ENCODE results near the gene MESD. TPM values are rescaled to one million over a fixed set of nuclear protein-coding genes. Genes with fewer than 3 reads are reported as not detected.

The MESD gene
- total and polyA plus RNA-seq, 2 of the 4 experiments (the other 2 are of a cell fraction): 10.0 to 14.0 TPM

DNA sequence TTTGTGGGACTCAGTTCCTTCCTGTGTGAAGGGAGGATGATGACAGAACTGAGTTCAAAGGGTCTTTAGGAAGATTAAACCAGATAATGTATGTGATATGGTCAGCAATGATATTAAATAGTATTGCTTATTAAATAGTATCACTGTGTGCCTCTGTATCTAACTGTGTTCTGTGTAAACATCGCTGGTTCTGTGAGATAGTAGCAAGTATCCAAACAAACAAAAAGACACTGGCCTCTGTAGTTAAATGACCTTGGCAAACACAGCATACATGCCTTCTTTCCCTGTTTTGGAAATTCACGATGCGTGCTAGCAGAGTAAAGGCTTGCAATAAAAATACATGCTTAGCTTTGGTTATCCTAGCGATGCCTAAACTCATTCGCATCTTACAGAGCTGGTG is 76.1 kb downstream of the MESD start:
- H2BK5ac ChIP-seq (ENCODE audit: low read depth, low read length, poor library complexity, severe bottlenecking): no peak overlapping the region
- intact Hi-C loops (cut with micrococcal nuclease) (no loop called here), in situ Hi-C loops (cut with MboI; ENCODE audit: low sequenced_read_pairs) (no loop called here), dilution Hi-C loops (cut with HindIII; ENCODE audit: low sequenced_read_pairs, unreplicated experiment) (no loop called here)
- ATAC-seq (ENCODE audit: low read depth): no peak
- no peak overlapping the region for H3K9ac ChIP-seq (ENCODE audit: low read depth, low read length)
- POLR2A ChIA-PET (ENCODE audit: unreplicated experiment): no interaction called here
- no peak overlapping the region for H2BK15ac ChIP-seq (ENCODE audit: low read depth, low read length)
- H4K20me1 ChIP-seq (ENCODE audit: insufficient read depth, low read length): peaks cover 30% of the 10 kb centered on the region; the same call in 1 of the 2 replicates
- H3K23ac ChIP-seq (ENCODE audit: low read depth, low read length): no peak overlapping the region
- DNase-seq: no peak
- 94% methylated on average over 4 of the region's 5 CpGs; no CpG with 5 or more reads in 1 of the 2 experiments for WGBS, 2 experiments (ENCODE audit: extremely low coverage in 2 of 2, insufficient read length in 1 of 2)
- no peak for TF ChIP-seq RFX5 (IDR thresholded peaks at IDR 0.05; ENCODE audit: low read depth, low read length)
- no peak for TF ChIP-seq POLR2A (IDR thresholded peaks at IDR 0.05; ENCODE audit: low read depth, low read length)
- TF ChIP-seq SMC3 (IDR thresholded peaks at IDR 0.05; ENCODE audit: low read depth, low read length): no peak
- H3K4me2 ChIP-seq (ENCODE audit: low read depth, low read length): no peak overlapping the region
- H3K4me1 ChIP-seq (ENCODE audit: control insufficient read depth, insufficient read depth, low read length): no peaks in the 10 kb centered on the region; the same call in 1 of the 2 replicates
- H3K4ac ChIP-seq (ENCODE audit: low read depth, low read length): no peak overlapping the region
- no peak overlapping the region for H3K18ac ChIP-seq (ENCODE audit: low read depth, low read length)
- H3K9me3 ChIP-seq (ENCODE audit: control insufficient read depth, insufficient read depth, low read length): no peaks in the 10 kb centered on the region
- H2AK5ac ChIP-seq (ENCODE audit: low read depth, low read length): no peak overlapping the region
- peaks cover 60% of the 10 kb centered on the region for H3K36me3 ChIP-seq (ENCODE audit: control insufficient read depth, insufficient read depth, low read length)
- no peak overlapping the region for H3K4me3 ChIP-seq (ENCODE audit: insufficient read depth, low read depth, low read length)
- H3K9me1 ChIP-seq (ENCODE audit: insufficient read depth, low read length): peaks cover 3% of the 10 kb centered on the region; the same call in 1 of the 2 replicates
- no peak overlapping the region for H3K27ac ChIP-seq (ENCODE audit: insufficient read depth, low read length)
- H2AFZ ChIP-seq (replicated peaks; ENCODE audit: low read length, poor library complexity): no peak overlapping the region
- H3K14ac ChIP-seq (replicated peaks; ENCODE audit: low read depth, low read length): no peak overlapping the region
- H2BK120ac ChIP-seq (ENCODE audit: low read depth, low read length): no peak overlapping the region
- no peak overlapping the region for H3K56ac ChIP-seq (ENCODE audit: extremely low read depth, insufficient read depth, low read length)
- no peak overlapping the region for H2AK9ac ChIP-seq (replicated peaks; ENCODE audit: low read depth, low read length, poor library complexity)
- no peak overlapping the region for H4K91ac ChIP-seq (ENCODE audit: insufficient read depth, low read depth, low read length)
- 0 out of 4 replicates have a peak, but pooled peaks cover 0 to 3% of the 10 kb centered on the region in 2 experiments for H3K79me1 ChIP-seq (ENCODE audit: low read depth in 1 of 2, low read length in 2 of 2)
- no peaks in the 10 kb centered on the region for H3K27me3 ChIP-seq (ENCODE audit: control insufficient read depth, insufficient read depth, low read length)
- no peak overlapping the region for H4K8ac ChIP-seq (ENCODE audit: low read depth in 2 of 2, low read length in 2 of 2)
- CTCF ChIA-PET: no interaction called here
- BruUV-seq (replicated peaks): no TSS peak
- H4K5ac ChIP-seq (ENCODE audit: low read depth, low read length): no peak overlapping the region
- H2BK20ac ChIP-seq (ENCODE audit: low read depth, low read length): no peak overlapping the region

Measured in IMR-90 (cell line).